ENCODE data around the gene SULT2B1.
"Not testable (repeated sequence)": the region's sequence is repeated elsewhere in the genome, so short reads cannot be mapped to it uniquely, and the experiment has no call there.

The SULT2B1 gene

GRCh38 chr19:48551437-48552302, at the start of gene SULT2B1:
TSS of gene SULT2B1 (plus strand) at chr19:48552172. CDS start at chr19:48552253, 81 bp downstream.
- DNase-seq: no peak

- DNase-seq: no peak
These were observed 49.5 kb upstream of the SULT2B1 start for GRCh38 chr19:48502350-48503018.

GRCh38 chr19:48506138-48506733, 45.7 kb upstream of the SULT2B1 start:
- peak; percentile 10 for DNase-seq

- no peak for DNase-seq
These were observed 44.0 kb upstream of the SULT2B1 start for GRCh38 chr19:48507911-48508439.

- DNase-seq: no peak
These were observed 43.1 kb upstream of the SULT2B1 start for GRCh38 chr19:48508729-48509411.

GRCh38 chr19:48509467-48510194, 42.3 kb upstream of the SULT2B1 start:
- DNase-seq: no peak

GRCh38 chr19:48510421-48511268, 41.3 kb upstream of the SULT2B1 start:
- DNase-seq: no peak

GRCh38 chr19:48511321-48511731, 40.6 kb upstream of the SULT2B1 start:
- no peak for DNase-seq

GRCh38 chr19:48511800-48512503, 40.0 kb upstream of the SULT2B1 start, which contains the start of gene LMTK3:
TSS of gene LMTK3 (minus strand) at chr19:48511835. CDS start at chr19:48511576, 259 bp downstream.
- DNase-seq: no peak

GRCh38 chr19:48512504-48513288, 39.3 kb upstream of the SULT2B1 start:
- no peak for DNase-seq

GRCh38 chr19:48513289-48514122, 38.5 kb upstream of the SULT2B1 start:
- peak; percentile 27 for DNase-seq

GRCh38 chr19:48514123-48514458, 37.9 kb upstream of the SULT2B1 start:
- no peak for DNase-seq

GRCh38 chr19:48516536-48516935, 35.4 kb upstream of the SULT2B1 start:
- DNase-seq: no peak

- no peak for DNase-seq
These were observed 33.8 kb upstream of the SULT2B1 start for GRCh38 chr19:48518207-48518606.

- not testable (repeated sequence) for DNase-seq
These were observed 32.5 kb upstream of the SULT2B1 start for GRCh38 chr19:48519426-48519825.

GRCh38 chr19:48520134-48520533, 31.8 kb upstream of the SULT2B1 start:
- DNase-seq: no peak

- DNase-seq: no peak
These were observed 27.8 kb upstream of the SULT2B1 start for GRCh38 chr19:48524221-48524620.

GRCh38 chr19:48524732-48525131, 27.2 kb upstream of the SULT2B1 start:
- DNase-seq: no peak

- DNase-seq: no peak
These were observed 22.8 kb upstream of the SULT2B1 start for GRCh38 chr19:48529156-48529555.
